ENCODE results near the gene CBX2.

CBX2 gene

DNA sequence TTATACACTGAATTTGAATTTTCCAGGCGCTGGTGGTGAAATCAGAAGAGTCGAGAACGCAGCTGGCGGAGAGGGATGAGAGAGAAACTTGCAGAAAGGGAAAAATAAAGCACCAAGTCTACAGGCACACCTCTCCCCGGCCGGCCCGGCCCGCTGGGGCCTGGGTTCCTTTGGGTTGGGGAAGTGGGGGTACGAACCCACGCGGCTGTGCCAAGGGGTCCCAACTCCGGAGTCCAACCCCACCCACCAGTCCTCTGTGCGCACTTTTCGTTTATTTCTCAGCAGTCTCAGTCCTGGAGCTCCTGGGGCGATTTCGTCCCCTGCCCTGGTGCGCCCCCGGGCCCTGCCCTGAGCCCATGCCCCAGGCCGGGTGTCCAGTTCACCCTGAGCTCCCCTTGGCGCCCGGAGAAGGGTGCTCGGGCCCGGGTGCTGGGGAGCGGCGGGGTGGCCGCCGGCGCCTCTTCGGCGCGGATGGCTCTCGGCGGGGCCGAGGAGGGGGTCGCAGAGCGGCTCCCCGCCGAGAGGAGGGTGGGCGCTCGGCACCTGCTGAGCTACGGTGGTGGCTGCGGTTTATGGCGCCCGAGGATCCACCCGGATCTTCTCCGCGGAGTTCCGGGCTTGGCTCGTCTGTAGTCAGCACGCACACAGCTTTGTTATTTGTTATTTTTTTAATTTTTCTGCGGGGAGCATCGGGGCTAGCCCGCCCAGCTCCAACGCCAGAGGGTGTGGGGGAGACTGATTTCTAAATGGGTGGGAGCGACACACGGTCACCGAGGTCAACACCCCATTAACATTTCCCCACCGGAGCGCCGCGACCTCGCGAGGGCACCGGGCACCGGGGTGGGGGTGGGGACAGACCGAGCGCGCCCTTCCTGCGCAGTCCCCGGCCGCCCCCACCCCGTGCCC is 34.7 kb downstream of the CBX2 start:
- DNase-seq (ENCODE audit: low read depth in 2 of 2): no peak

DNA sequence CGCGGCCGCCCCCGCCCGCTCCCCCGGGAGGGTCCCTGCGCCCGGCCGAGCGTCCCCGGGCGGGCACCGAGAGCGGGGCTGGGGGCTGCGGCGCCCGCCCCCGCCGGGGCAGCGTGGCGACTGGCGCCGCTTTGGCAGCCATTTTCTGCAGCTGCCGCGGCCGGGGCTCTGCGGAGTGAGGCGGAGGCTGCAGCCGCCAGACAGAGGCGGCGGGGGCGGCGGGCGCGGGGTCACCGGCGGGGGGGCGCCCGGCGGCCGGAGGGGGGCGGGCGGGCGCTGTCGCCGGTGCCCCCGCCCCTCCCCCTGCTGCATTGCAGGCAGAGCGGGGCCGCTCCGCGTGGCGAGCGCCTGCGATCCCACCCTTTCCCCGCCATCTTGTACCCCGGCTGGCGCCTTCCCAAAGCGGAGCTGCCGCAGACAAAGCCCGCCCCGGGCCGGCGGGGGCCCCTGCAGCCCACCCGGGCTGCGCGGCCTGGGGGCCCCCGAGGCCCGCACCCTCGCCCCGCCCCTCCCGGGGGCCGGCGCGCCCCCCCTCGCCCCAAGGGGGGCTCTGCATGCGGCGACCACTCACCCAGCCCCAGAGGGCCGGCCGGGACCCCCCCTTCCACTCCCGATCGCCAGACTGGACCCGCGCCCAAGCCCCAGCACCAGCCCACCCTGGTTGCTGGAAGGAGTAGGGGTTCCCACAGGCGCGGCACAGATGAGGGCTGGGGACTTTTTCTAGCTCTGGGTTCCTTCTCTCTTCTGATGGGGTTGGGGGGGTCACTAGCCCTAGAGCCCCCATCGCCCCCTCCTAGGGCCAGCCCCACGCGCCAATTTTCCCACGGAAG is 35.6 kb downstream of the CBX2 start:
- no peak for DNase-seq (ENCODE audit: low read depth in 2 of 2)

DNA sequence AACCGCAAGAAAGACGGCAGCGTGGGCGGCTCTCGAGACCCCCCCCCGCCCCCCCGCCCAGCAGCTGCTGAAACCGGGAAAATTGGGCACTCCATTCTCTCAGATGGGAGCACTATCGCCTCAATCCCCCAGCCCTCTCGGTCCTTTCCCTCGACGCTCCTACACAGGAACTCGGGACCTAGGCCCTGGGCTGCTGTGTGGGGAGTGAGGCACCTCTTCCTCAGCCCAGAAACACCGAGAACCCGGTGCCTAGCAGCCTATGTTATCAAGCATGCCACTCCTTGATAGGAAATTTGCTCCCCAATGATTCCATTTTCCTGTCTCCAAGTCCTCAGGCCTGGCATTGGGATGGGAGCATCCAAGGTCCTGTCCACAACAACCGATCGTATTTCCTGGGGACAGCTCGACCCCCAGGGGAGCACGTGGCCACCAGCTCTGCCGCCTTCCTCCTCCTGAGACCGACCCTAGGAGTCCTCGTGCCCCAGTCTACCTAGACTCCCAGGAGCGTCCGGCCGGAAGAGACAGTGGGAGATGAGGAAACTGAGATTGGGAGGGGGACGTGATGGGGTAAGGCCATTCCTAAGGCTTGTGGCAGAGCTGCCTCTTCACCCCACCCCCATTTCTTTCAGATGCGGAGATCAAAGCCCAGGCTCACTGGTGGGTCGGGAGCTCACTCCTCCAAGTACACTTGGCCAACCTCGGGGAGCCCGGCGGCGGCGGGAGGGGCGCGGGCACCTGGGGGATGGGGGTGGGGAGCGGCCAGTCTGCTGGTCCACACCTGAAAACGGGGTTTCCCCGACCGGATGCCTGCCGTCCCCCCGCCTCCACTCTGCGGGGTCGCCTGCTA is 36.4 kb downstream of the CBX2 start:
- DNase-seq (ENCODE audit: low read depth in 2 of 2): no peak

DNA sequence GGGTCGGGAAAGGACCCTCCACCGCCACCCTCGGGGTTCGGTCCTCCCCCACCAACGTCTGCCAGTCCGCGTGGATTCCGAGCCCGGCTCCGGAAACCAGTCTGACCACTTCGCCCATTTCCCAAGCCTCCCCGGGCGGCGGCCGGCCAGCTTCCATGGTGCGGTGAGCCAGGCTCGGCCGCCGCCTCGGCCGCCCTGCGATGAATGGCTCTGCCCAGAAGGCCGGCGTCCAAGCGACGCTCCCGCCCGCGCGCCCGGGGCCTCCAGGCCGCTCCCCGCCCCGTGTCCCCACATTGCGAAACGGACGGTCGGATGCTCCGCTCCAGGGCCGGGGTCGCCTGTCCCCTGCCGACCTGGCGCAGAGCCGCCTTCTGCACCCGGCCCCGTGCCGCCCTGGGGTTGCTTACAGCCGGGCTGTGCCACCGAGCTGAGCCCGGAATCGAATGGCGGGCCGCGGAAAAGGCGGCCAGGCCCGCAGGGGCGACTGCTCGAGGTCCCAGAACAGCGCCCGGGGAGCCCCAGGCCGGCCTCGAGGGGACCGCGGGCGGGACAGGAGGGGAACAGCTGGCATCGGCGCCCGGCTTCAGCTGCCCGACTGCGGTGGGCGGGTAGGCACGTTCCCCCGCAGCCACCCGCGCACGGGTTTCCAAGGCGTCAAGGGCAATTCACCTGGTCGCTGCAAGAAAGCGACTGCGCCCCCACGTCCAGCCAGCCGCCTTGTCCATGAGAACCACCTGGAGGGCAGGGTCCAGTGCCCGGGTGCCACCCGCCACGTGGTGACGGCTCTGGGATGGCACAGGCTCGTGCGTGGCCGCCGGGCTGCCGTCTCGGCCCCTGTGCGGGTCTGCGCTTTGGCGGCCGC is 37.3 kb downstream of the CBX2 start:
- DNase-seq (ENCODE audit: low read depth in 2 of 2): no peak

DNA sequence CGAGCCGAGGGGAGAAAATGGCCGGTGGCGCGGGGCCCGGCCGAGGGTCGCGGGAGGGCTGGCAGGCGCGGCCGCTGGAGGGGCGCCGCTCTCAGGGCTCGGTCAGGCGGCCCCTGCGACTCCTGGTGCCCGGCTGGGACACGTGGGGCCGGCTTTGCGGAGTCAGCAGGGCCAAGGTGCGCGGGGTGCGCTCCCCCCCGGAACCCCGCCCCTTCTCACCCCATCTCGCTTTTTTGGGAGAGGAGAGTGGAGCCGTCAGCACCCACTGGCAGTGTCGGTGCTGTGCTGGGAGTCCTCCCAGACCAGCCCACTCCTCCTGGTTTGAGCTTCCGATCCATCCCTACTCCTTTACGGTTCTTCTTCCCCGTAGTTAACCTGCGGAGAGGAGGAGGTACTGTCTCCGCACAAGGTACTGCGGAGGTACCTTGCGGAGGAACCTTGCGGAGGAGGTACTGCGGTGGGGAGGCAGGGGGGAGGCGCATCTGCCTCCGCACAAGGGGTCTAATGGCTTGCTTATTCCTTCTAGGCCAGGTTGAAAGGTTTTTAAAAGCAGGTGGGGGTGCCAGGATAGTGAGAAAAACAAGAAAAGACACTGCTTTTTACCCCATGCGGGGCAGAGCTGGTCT is 38.0 kb downstream of the CBX2 start:
- no peak for DNase-seq (ENCODE audit: low read depth in 2 of 2)

DNA sequence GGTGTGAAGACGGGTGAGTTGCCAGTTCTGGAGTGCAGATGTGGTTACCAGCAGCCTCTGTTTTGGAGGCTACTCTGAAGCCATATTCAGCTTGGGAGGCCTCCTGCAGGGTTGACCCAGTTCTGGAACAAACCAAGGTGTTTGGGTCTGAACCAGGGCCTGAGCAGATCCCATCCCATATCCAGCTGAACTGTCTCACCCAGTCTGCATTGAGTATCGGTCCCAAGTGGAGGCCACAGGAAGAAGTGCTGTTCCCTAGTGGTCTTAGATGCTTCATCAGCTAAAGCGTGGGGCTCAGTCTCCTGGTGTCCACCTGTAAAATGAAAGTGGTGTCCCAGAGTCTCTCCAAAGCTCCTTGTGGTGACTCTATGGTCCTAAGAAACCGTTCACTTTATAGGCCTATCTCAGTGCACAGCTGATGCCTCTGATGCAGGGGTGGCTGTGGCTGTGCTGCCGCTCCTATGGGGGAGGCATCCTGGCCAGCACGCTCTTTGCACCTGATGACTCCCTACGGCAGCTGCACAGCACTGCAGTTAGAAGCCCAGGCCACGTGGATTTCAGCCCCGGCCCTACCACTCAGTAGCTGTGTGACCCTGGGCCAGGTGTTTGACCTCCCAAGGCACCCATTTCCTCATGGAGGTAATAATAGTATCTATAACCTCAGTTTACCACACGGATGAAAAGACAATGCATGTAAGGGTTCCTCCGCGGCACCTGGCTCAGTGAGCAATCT is 40.2 kb downstream of the CBX2 start:
- DNase-seq (ENCODE audit: low read depth in 2 of 2): no peak

DNA sequence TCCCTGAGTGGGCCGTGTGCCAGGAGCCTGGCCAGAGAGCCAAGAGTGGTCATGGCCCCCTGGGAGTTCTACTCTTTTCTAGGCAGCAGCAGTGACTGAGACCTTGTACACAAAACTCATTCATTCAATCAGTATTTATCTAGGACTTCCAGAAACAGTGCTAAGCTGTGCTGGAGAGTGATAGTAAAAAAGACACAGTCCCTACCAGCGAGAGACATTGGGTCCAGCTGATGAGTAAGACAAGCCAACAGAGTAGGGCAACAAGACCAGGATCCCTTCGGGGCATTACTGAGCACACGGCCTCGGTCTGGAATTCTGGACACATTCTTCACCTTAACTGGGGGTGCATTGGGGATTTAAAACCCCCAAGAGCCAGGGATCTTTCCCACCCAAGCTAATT is 41.1 kb downstream of the CBX2 start:
- DNase-seq (ENCODE audit: low read depth in 2 of 2): no peak

DNA sequence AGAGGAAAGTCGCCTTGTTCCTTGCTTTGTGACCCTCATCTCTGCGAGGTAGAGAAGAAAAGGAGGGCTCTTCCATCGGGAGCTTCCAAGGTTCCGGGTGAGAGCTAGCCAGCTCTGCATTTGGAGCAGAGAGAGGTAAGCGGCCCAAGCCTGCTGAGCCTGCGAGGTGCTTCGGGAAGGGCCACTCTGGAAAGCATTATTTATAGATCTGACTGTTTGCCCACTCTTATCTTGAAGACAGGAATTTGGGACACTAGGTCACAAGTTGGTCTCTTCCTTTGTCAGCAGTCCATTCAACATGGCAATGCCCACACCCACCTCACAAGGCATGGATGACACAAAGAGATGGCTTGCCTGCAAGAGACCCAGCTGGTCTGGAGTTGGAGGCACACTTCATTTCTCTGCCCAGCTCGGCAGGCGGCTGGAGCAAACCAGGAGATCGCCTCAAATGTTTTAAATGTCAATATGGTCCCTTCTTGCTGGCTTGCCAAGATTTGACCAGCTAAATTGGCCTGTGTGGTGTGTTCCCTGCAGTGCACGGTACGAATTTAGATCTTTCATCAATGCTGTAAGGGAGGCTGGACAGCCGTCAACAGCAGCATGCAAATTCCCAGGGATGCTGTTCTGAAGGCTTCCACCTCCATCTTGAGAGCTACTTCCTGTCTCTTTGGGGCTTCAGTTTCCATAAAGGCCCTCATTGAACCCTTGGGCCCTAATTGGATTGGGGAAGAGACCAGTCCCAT is 41.8 kb downstream of the CBX2 start:
- no peak for DNase-seq (ENCODE audit: low read depth in 2 of 2)

DNA sequence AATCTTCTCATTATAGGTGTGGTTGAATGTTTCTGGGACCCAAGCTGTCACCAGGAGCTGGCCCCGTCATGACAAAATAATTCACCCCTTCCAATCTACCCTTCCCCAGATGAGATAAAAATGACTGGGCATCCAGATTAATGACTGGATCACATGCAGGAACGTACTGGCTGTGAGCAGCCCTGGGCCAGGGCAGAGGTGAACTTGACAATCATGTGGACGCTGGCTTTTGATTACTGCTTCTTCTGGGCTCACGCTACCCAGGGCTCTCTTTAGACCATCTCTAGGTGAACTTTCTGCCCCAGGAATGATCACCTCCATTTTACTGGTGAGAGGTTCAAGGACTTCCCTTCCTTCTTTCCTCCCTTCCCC is 43.0 kb downstream of the CBX2 start:
- DNase-seq (ENCODE audit: low read depth in 2 of 2): no peak

DNA sequence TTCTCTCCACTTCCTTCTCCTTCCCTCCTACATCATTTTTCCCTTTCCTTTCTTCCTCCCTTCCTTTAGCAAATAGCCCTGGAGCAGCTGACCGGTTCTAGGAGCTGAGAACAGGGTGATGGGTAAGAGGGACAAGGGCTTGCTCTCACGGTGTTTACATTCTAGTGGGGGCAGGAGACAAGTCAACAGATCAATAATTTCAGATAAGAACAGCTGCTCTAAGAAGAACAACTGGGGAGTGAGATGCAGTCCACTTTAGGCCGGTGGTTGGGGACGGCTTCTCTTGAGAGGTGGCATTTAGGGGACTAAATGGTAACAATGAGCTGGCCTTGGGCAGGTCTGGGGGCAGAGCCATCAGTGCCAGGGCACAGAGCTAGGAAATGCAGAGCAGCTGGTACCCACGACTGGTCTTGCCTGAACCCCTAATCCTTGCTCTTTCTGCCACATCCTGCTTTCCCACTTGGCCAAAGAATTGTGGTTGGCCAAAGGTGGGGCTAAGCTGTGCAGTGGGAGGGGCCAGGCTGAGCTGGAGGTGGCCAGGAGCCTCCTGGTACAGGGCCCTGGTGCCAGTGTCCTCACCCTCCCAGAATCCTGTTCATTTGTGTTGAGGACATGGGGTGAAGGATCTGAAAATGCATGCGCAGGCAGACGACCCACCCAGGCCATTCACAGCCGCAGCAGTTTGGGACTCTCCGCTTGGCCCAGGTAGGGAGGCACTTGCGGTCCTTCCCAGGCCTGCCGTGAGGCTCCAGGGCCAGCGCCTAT is 43.6 kb downstream of the CBX2 start:
- DNase-seq (ENCODE audit: low read depth in 2 of 2): no peak

DNA sequence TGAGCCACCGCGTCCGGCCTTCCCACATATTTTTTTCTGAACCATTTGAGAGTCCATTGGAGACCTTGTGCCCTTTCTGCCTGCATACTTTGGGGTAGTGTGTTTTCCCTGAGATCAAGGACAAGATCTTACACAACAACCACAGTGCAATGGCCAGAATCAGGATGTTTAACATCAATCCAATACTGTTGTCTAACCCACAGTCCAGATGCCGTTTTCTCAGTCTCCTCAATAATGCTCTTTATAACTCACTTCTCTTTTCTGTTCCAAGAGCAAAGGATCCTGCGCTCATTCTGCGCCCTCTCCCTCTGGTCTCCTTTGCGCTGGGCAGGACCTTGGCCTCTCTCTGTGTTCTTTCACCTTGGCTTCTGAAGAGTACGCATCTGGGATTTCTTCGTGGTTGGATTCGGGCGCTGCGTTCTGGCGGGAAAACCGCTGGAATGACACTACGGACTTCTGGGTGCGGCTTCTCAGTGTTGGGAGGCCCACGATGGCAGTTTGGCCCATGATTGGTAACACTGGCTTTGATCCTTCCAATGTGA is 44.7 kb downstream of the CBX2 start:
- no peak for DNase-seq (ENCODE audit: low read depth in 2 of 2)

DNA sequence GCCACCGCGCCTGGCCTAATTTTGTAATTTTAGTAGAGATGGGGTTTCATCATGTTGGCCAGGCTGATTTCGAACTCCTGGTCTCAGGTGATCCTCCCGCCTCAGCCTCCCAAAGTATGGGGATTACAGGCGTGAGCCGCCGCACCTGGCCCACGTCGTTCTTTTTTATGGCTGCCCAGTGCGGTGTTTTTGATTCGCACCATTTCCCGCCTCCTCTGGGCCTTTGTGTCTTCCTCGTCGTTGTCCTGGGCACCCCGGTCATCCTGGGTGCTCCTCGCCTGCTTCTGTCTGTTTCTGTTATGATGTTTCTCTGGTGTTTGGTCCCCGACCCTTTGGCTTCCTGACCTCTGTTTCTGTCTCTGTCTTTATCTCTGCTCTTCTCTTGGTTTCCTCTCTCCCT is 46.3 kb downstream of the CBX2 start:
- no peak for DNase-seq (ENCODE audit: low read depth in 2 of 2)

DNA sequence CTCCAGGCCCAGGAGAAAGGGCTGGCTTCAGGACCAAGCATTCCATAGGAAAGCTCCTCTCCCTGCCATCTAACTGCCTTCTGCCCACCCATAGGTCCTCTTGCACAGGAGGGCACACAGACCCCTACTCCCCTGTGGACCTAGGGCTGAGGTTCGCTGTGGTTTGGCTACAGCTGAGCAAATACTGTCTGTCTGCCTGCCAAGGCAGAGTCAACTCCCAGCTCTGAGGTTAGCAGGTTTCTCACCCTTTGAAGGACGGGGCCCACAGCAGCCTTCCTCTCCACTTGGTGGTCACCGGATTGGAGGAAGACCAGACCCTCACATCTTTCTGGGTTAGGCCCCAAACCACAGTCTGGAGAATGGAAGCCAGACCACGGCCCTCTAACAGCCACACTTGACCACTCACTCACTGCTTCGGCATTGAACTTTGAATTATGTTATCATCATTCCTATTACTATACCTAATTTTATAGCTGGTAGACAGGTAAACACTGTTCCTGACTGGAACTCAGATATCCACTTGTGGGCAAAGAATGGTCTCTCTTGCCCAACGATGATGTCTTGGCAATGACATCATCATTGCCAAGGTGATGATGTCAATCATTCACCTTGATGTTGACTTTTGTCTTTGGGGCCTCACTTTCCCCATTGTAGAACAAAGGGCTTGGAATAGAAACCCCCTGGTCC is 47.1 kb downstream of the CBX2 start:
- DNase-seq (ENCODE audit: low read depth in 2 of 2): no peak

DNA sequence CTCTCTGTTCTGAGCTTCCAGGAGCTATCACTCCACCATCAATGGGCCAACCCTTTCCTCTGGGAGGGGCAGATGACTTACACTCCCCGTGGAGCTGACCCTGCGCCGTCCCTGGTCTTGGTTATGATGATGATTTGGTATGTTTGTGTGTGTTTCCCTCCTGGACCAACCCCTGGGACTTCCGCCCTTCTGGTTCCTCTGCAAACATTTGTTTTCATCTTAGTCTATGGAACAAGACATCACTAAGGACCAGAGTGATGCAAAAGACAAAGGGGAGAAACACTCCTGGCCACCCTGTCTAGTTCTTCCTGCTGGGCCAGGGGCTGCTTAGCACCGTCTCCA is 47.6 kb downstream of the CBX2 start:
- DNase-seq (ENCODE audit: low read depth in 2 of 2): no peak

DNA sequence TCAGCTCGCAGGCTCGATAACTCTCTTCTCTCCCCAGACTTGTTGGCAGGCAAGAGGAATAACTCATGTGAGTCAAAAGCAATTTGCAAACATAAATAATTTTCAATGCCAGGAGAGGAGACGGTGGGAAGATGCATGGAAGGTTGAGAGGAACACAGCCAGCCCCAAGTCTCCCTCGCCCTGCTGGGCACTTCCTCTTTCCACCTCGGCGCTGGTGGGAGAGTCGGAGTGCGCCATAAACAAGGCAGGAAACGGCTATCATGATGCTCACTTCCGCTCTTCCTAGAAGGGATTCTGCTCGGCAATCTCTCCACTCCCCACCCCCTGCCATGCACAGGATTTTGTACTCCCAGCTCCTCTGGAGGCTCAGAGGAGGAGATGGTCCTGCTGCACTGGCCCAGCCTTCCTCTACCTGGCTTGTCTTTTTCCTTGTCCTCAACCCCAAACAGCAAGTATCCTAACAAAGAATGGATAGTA is 48.3 kb downstream of the CBX2 start:
- no peak for DNase-seq (ENCODE audit: low read depth in 2 of 2)

DNA sequence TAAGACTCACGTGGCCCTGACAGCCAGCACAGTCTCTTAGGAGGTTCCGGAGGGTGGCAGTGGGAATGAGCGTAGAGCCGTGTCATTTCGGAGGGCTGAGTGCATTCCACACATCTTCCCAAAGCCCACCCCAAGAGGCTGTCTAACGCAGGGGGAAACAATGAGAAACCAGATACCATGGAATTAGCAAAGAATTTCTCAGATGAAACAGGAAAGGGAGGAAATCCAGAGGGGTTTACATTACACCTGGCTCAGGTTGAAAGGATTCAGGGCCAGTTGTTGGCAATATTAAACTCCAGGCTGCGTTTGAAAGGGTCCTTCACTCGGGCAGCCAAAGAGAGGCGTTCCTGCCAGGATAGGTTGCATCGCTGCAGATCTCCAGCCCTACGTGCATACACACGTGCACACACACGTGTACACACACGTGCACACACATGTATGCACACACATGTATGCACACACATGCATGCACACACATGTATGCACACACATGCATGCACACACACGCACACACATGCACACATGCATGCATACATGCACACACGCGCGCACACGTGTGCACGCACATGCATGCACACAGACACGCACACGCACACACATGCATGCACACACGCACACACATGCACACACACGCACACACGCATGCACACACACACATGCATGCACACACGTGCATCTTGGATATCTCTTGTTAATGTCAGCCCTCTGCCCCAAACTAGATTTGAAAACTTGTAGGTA is 49.1 kb downstream of the CBX2 start:
- no peak for DNase-seq (ENCODE audit: low read depth in 2 of 2)

DNA sequence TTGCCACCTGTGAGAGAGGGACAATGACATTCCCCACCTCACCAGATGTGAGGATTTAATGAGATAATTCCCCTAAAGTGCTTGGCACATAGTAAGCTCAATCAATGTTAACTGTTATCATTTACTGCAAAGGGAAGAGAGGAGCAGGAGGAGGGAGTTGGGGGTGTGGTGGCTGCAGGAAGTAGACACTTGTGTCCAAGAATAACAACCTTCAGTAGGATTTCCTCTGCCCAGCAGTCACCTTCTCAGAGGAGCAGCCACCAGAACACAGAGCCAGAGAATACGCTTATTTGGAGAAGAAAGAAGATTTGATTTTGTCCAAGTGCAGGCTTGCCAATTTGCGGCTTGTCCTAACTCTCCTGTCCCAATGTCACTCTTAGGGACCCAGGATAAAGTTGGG is 51.1 kb downstream of the CBX2 start:
- DNase-seq (ENCODE audit: low read depth in 2 of 2): no peak
